Endothelial cell of umbilical vein (primary cell): ENCODE results near the gene COL5A1. TPM values are rescaled to one million over a fixed set of nuclear protein-coding genes. Genes with fewer than 3 reads are reported as not detected.

Experiments used
- BruUV-seq: library from RNA; stranded (reverse); fragments of 400-500 nt; replicated peaks from 2 replicates; lab custom pipeline; 2021; lab: Mats Ljungman, UMichigan
- CTCF ChIA-PET: fragments of 300-600, 350-600 bp; sonication (Branson Sonifier 250); formaldehyde crosslinking; loops from one replicate; lab custom pipeline; 2021; ENCODE audit warnings: antibody characterized with exemption, inconsistent platforms; lab: Charles Lee
- POLR2A ChIA-PET: fragments of 300-600, 350-600 bp; sonication (Branson Sonifier 250); formaldehyde crosslinking; loops from one replicate; lab custom pipeline; 2021; ENCODE audit warnings: antibody characterized with exemption, inconsistent platforms; lab: Charles Lee
- DNase-seq: peaks from one replicate; pipeline ENCODE4 v3.0.0-alpha.2; 2011; ENCODE audit warnings: low read depth, low spot score
- FAIRE-seq: peaks from 2 replicates; lab custom pipeline; 2011; peaks lifted over from hg19 to GRCh38; lab: Jason Lieb, UNC
- H2AFZ ChIP-seq: 2 replicates; pipeline ENCODE4 v1.6.0; 2012; ENCODE audit warnings: low read depth, low read length, control low read depth, inconsistent platforms
- H3K27ac ChIP-seq: 2 replicates; pipeline ENCODE4 v1.5.1; 2011; ENCODE audit warnings: low read depth, mild to moderate bottlenecking, control low read depth, low read length, moderate library complexity; ENCODE audit not compliant: insufficient read depth
- H3K27me3 ChIP-seq, 2 experiments: 2 replicates each; pipeline versions ENCODE4 v1.6.0 to v1.6.1; 2011; ENCODE audit warnings: low read length in 2 of 2, mixed read lengths in 1 of 2; ENCODE audit not compliant: control insufficient read depth in 2 of 2, insufficient read depth in 2 of 2
- H3K36me3 ChIP-seq, 2 experiments: 2 replicates in 1 of 2; 3 replicates in 1 of 2; pipeline ENCODE4 v1.5.1; 2011; ENCODE audit warnings: low read length in 2 of 2, mild to moderate bottlenecking in 1 of 2, moderate library complexity in 1 of 2; ENCODE audit not compliant: control insufficient read depth in 2 of 2, insufficient read depth in 2 of 2; ENCODE audit errors: extremely low read depth in 1 of 2
- H3K4me1 ChIP-seq: 3 replicates; pipeline ENCODE4 v1.5.1; 2011; ENCODE audit warnings: mild to moderate bottlenecking, low read length; ENCODE audit not compliant: control insufficient read depth, insufficient read depth; ENCODE audit errors: extremely low read depth
- H3K4me2 ChIP-seq: 2 replicates; pipeline ENCODE4 v1.6.1; 2011; ENCODE audit warnings: low read length, control low read depth, mixed read lengths; ENCODE audit not compliant: insufficient read depth
- H3K4me3 ChIP-seq, 3 experiments: fragments of 200-600 bp in 1 of 3; sonication (generic), shearing (Covaris generic) in 1 of 3; replicated peaks in 1 of 3; 2 replicates each; pipeline ENCODE4 v1.5.1; 2011 to 2016; ENCODE audit warnings: control low read depth in 3 of 3, low read length in 3 of 3, mild to moderate bottlenecking in 2 of 3, inconsistent platforms in 1 of 3, low read depth in 1 of 3, moderate library complexity in 1 of 3; ENCODE audit not compliant: insufficient read depth in 1 of 3
- H3K79me2 ChIP-seq: 2 replicates; pipeline ENCODE4 v1.6.0; 2012; ENCODE audit warnings: low read length, inconsistent platforms; ENCODE audit not compliant: control insufficient read depth, insufficient read depth
- H3K9ac ChIP-seq: replicated peaks from 2 replicates; pipeline ENCODE3; 2011; ENCODE audit warnings: low read length, control low read depth; ENCODE audit not compliant: insufficient read depth; ENCODE audit errors: extremely low read depth
- H3K9me1 ChIP-seq: replicated peaks from 3 replicates; pipeline ENCODE4 v1.6.0; 2011; ENCODE audit warnings: mild to moderate bottlenecking, low read length; ENCODE audit not compliant: control insufficient read depth, insufficient read depth; ENCODE audit errors: extremely low read depth
- H3K9me3 ChIP-seq: replicated peaks from 2 replicates; pipeline ENCODE4 v1.5.1; 2012; ENCODE audit warnings: low read length, inconsistent platforms; ENCODE audit not compliant: control insufficient read depth, insufficient read depth
- H4K20me1 ChIP-seq: replicated peaks from 2 replicates; pipeline ENCODE3; 2011; ENCODE audit warnings: mild to moderate bottlenecking, low read length; ENCODE audit not compliant: control insufficient read depth, insufficient read depth; ENCODE audit errors: extremely low read depth
- EZH2 ChIP-seq: IDR thresholded peaks from 2 replicates; pipeline ENCODE4 v1.6.1; 2012; ENCODE audit warnings: borderline replicate concordance, low read depth, mild to moderate bottlenecking, moderate library complexity, low read length, inconsistent platforms; ENCODE audit not compliant: severe bottlenecking
- FOS ChIP-seq: IDR thresholded peaks from 2 replicates; pipeline ENCODE4 v1.6.1; 2011; ENCODE audit warnings: mild to moderate bottlenecking, low read length, moderate library complexity, borderline replicate concordance; ENCODE audit not compliant: insufficient read depth
- GATA2 ChIP-seq: IDR thresholded peaks from 2 replicates; pipeline ENCODE4 v1.7.0; 2011; ENCODE audit warnings: low read depth, mild to moderate bottlenecking, moderate library complexity, mixed read lengths, low read length; ENCODE audit not compliant: insufficient read length, insufficient read depth
- JUN ChIP-seq: IDR thresholded peaks from 2 replicates; pipeline ENCODE4 v1.6.1; 2011; ENCODE audit warnings: borderline replicate concordance, low read depth; ENCODE audit not compliant: insufficient read length, insufficient read depth
- MYC ChIP-seq: IDR thresholded peaks from one replicate; pipeline ENCODE4 v1.6.1; 2011; ENCODE audit warnings: mild to moderate bottlenecking, low read depth, low read length
- POLR2A ChIP-seq: IDR thresholded peaks from 2 replicates; pipeline ENCODE4 v1.6.1; 2012; ENCODE audit warnings: low read depth, mild to moderate bottlenecking, control low read depth, low read length
- POLR2AphosphoS5 ChIP-seq: IDR thresholded peaks from 2 replicates; pipeline ENCODE4 v1.6.1; 2012; ENCODE audit warnings: low read depth, mild to moderate bottlenecking, control low read depth, low read length, moderate library complexity; ENCODE audit not compliant: insufficient read depth
- dilution Hi-C: fragments of 300-500 bp; cut with MboI; formaldehyde crosslinking; loops from one replicate; pipeline ENCODE4 v1.15.0; 2019; ENCODE audit warnings: low sequenced_read_pairs; ENCODE audit not compliant: extremely low pct_ligation_motif_present
- intact Hi-C: fragments of 100-400 bp; cut with micrococcal nuclease; formaldehyde crosslinking; loops from one replicate; pipeline ENCODE4 v1.10.0; 2022
- polyA plus RNA-seq, 4 experiments: library from polyadenylated mRNA; depleted of rRNA in 3 of 4; stranded (reverse) in 3 of 4; unstranded in 1 of 4; fragments of >200 nt; gene quantifications; 2 replicates each; pipeline versions ENCODE4 v1.2.1 to v1.2.3, GENCODE V29; 2011 to 2012; ENCODE audit warnings: missing spikeins in 1 of 4
- total RNA-seq: library from RNA; stranded (reverse); gene quantifications from 2 replicates; pipeline ENCODE4 v1.2.3, GENCODE V29; 2021
- TF ChIP-seq, protein P1 (sequence below), 2 donors: IDR thresholded peaks; 1 replicate in 1 of 2; 2 replicates in 1 of 2; pipeline ENCODE4 v1.5.1; 2011; ENCODE audit warnings: low read length in 2 of 2, mild to moderate bottlenecking in 2 of 2, moderate library complexity in 2 of 2, control low read depth in 1 of 2, inconsistent platforms in 1 of 2, low read depth in 1 of 2; ENCODE audit not compliant: insufficient read depth in 1 of 2; ENCODE audit errors: extremely low read depth in 1 of 2
- TF ChIP-seq, protein P2 (sequence below): IDR thresholded peaks from 2 replicates; pipeline ENCODE4 v1.6.1; 2011; ENCODE audit not compliant: insufficient read depth, insufficient read length

Gene COL5A1
- total and polyA plus RNA-seq, 2 donors (not counting 3 experiments of a cell fraction or from before 2014, with no cell fraction given), result 97.4 to 175 TPM

DNA sequence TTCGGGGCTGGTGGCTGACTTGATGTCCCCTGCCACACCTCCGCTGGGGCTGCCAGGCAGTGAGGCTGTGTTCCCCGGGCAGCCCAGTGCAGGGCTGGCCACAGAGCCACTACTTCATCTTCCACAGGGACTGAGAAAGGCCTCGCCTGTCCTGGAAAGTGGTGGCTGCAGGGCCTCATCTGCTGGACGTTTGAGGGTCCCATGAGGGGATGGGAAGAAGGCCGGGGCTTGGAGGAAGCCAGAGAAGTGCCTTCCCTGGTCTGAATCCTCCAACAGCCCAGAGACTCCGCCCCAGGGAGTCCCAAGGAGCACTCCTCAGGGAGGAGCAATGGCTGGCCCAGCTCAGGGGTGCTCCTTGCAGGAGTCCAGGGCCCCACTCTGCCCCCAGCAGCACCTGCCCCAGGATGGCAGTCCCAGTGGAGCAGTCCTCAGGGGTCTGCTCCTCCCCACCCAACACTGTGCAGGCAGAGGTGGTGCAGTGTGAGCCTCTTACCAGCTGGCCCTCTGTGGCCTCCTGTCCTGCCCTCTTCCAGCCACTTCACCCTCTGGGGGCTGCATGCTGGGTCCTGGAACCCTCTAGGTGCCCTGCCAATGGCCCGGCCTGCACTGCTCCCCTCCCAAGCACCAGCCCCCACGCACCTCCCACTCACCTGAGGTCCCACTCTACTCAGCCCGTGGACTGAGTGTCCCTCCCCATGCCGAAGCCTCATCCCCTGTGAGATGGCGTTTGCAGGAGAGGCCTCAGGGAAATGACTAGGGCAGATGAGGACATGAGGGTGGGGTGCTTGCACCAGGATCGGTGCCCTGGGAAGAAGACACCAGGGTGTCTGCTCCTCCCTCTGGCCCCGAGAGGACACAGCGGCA lies 47.3 kb upstream of the COL5A1 start:
- no peaks in the 10 kb centered on the region for H3K4me1 ChIP-seq
- TF ChIP-seq POLR2A (no peak), EZH2 (no peak), FOS (no peak), JUN (no peak), MYC (no peak), POLR2AphosphoS5 (no peak), GATA2 (no peak)
- TF ChIP-seq, protein P1, sequence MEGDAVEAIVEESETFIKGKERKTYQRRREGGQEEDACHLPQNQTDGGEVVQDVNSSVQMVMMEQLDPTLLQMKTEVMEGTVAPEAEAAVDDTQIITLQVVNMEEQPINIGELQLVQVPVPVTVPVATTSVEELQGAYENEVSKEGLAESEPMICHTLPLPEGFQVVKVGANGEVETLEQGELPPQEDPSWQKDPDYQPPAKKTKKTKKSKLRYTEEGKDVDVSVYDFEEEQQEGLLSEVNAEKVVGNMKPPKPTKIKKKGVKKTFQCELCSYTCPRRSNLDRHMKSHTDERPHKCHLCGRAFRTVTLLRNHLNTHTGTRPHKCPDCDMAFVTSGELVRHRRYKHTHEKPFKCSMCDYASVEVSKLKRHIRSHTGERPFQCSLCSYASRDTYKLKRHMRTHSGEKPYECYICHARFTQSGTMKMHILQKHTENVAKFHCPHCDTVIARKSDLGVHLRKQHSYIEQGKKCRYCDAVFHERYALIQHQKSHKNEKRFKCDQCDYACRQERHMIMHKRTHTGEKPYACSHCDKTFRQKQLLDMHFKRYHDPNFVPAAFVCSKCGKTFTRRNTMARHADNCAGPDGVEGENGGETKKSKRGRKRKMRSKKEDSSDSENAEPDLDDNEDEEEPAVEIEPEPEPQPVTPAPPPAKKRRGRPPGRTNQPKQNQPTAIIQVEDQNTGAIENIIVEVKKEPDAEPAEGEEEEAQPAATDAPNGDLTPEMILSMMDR (IDR thresholded peaks at IDR 0.05; ENCODE audit: extremely low read depth in 1 of 2, insufficient read depth in 1 of 2, low read depth in 1 of 2, low read length in 2 of 2), result no peak
- TF ChIP-seq, protein P2, sequence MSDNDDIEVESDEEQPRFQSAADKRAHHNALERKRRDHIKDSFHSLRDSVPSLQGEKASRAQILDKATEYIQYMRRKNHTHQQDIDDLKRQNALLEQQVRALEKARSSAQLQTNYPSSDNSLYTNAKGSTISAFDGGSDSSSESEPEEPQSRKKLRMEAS, result no peak
- no peaks in the 10 kb centered on the region for H3K9me3 ChIP-seq
- no peak overlapping the region for H3K4me2 ChIP-seq
- POLR2A ChIA-PET, result no interaction called here
- dilution Hi-C loops (no loop called here), intact Hi-C loops (no loop called here)
- H3K79me2 ChIP-seq, result no peaks in the 10 kb centered on the region
- DNase-seq (no peak), FAIRE-seq (no peak)
- no peak overlapping the region for H2AFZ ChIP-seq
- no peaks in the 10 kb centered on the region for H3K27me3 ChIP-seq
- H3K27ac ChIP-seq, result no peak overlapping the region
- CTCF ChIA-PET, result no interaction called here
- H3K9ac ChIP-seq, result no peak overlapping the region
- no peaks in the 10 kb centered on the region for H3K9me1 ChIP-seq
- no peaks in the 10 kb centered on the region for H3K36me3 ChIP-seq
- BruUV-seq, result no TSS peak
- no peaks in the 10 kb centered on the region for H4K20me1 ChIP-seq
- H3K4me3 ChIP-seq, result no peak overlapping the region
